ENCODE measurements around the gene TBXAS1. TPM values are rescaled to one million over a fixed set of nuclear protein-coding genes. Genes with fewer than 3 reads are reported as not detected.

Gene TBXAS1
- total RNA-seq, 1 donor from 2014 or later = 3.5 TPM

DNA sequence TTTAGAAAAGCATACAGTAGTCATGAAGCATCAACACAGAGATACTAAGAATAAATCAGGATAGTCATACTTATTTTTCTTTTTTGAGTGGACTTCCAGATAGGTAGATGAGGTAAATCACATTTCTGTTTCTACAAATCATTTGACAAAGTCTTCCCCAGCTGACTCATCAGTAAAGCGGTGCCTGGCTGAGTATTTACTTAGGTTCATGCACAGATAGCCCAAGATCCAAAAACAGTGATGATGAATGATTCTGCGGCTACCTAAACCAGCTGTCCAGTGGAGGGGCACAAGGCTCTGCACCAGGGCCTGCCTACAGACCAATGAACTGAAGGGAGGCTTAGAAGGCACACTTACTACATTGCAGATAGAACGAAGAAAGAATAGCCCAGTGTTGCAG is 120.6 kb downstream of the TBXAS1 start:
- Mint-ChIP-seq H3K27me3 (peaks cover 12% of the 10 kb centered on the region), H3K27ac (no peak overlapping the region), H3K4me3 (no peak overlapping the region), H3K36me3 (ENCODE audit: low read depth) (peaks cover 7% of the 10 kb centered on the region), H3K9me3 (peaks cover 27% of the 10 kb centered on the region), H3K4me1 (no peaks in the 10 kb centered on the region)
- no peak for DNase-seq
- intact Hi-C loops (cut with micrococcal nuclease) = no loop called here

DNA sequence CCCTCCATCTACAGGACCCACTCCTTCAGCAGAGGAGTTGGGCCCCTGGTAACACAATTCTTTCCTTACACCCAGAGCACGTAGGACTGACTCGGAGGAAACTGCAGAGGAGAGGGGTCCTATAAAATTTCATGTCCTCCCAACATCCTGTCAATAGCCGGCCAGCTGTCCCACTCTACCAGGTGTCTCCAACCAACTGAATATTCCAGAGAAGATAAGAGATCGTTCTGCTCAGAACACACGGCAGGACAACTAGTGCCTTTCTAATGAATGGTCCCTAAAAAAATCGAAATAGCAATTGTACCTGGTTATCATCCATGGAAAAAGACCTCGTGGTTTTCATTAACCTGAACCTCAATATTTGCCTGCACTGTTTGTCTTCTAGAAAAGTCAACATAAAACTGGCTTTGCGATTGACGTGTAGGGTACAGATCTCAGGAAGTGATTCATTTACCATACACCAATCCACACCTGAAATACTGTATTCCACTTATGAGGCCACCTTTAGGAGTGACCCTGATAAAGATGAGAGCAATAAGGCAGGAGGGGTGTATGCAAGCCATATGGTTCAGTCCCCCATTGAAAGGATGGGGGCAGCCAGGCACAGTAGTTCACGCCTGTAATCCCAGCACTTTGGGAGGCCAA is 121.9 kb downstream of the TBXAS1 start:
- Mint-ChIP-seq H3K9me3 (peaks cover 13% of the 10 kb centered on the region), H3K4me1 (no peaks in the 10 kb centered on the region), H3K27ac (no peak overlapping the region), H3K27me3 (peaks cover 6% of the 10 kb centered on the region), H3K4me3 (no peak overlapping the region), H3K36me3 (ENCODE audit: low read depth) (peaks cover 5% of the 10 kb centered on the region)
- no peak for DNase-seq
- intact Hi-C loops (cut with micrococcal nuclease) = no loop called here

DNA sequence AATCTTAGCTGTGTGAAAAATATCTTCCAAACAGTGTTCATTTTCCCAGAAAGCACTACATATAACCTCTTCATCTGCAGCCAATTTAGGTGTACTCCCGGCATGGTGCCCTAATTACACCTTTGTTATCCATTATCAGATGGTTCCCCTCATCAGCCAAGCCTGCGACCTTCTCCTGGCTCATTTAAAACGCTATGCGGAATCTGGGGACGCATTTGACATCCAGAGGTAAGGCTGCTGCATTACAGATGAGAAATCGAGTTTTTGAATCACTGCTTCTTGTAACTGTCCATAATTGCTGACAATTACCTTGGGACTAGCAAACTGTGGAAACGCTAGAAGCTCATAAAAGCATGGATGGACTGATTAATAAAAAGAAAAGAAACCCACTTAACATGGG is 124.2 kb downstream of the TBXAS1 start:
- Mint-ChIP-seq H3K4me3 (no peak overlapping the region), H3K36me3 (ENCODE audit: low read depth) (no peaks in the 10 kb centered on the region), H3K27me3 (peaks cover 4% of the 10 kb centered on the region), H3K27ac (no peak overlapping the region), H3K9me3 (no peaks in the 10 kb centered on the region), H3K4me1 (no peaks in the 10 kb centered on the region)
- intact Hi-C loops (cut with micrococcal nuclease) = no loop called here
- DNase-seq = no peak

DNA sequence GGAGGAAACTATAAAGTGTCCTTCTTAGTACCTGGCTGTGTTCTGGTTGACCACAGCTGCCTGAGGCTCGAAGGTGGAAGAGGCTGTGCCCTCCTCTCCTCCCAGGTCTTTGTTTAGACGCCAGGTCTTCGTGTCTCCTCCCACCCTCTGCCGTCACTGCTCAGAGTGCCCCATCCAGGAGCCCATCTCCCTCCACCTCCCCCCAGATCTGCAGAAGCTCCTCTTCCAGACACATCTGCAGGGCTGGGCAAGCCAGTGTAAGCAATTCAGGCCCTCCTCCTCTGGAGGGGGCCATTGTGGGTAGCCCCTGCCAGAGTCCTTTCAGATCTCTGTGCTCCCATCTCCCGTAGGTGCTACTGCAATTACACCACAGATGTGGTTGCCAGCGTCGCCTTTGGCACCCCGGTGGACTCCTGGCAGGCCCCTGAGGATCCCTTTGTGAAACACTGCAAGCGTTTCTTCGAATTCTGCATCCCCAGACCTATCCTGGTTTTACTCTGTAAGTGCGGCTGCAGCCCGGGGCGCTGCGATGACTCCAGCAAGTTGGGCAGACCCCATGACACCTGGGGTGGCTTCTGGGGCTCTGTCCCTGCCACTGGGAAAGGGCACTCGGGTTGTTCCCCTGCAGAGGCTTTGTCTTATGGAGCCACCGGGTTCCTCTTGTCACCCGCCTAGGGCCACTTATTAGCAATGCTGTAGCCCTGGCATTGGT is 126.2 kb downstream of the TBXAS1 start:
- intact Hi-C loops (cut with micrococcal nuclease) = no loop called here
- Mint-ChIP-seq H3K27ac (no peak overlapping the region), H3K9me3 (no peaks in the 10 kb centered on the region), H3K4me3 (no peak overlapping the region), H3K27me3 (peaks cover 2% of the 10 kb centered on the region), H3K4me1 (no peaks in the 10 kb centered on the region), H3K36me3 (ENCODE audit: low read depth) (no peaks in the 10 kb centered on the region)
- DNase-seq = no peak

DNA sequence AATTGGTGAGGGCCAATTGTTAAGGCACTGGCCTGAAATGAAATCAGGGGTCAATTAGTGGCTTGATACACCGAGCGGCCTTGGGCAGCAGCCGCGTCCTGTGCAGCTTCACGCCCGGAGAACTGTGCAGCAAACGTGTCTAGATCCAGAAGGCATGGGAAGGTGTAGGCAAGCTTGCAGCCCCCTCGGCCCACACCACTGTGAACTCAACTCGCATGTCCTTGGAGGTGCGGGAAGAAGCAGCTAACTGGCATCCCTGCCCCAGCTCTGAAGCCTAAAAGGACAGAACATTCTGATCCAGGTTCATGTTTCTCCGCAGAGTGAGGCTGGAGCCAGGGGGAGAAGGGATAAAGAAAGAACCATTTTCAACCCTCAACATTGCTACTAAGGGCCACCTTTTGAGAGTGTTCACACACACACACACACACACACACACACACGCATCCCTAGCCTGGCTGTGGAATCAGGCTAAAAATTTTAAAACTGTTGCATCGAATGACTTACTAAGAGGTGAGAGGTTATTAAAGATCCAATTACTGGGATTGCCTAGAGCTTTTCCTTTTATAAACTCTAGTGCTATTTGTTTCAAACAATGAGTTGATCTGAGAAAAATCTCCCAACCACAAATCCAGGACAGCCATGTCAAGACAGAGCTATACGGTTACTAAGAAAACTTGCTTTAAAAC is 129.7 kb downstream of the TBXAS1 start:
- H3K27me3 Mint-ChIP-seq = peaks cover 9% of the 10 kb centered on the region
- intact Hi-C loops (cut with micrococcal nuclease) = no loop called here
- no peak overlapping the region for H3K4me3 Mint-ChIP-seq
- no peak overlapping the region for H3K27ac Mint-ChIP-seq
- no peaks in the 10 kb centered on the region for H3K36me3 Mint-ChIP-seq (ENCODE audit: low read depth)
- no peak for DNase-seq
- H3K9me3 Mint-ChIP-seq = no peaks in the 10 kb centered on the region
- H3K4me1 Mint-ChIP-seq = no peaks in the 10 kb centered on the region

DNA sequence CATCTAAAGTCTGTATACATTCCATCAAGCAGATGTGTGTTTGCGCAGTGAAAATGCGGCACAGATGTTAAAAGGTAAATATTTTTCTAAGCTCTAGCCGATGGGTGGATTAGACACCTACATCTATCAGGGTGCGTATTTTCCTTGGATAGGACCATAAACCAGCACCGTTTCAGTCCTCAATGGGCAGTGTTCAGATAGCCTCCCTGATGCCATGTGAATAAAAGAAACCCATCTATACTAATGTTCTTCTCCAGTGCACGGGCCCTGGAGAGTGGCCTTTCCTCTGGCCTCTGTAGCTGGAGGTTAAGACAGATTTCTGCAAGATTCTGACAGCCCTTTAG is 130.2 kb downstream of the TBXAS1 start:
- no peak overlapping the region for H3K27ac Mint-ChIP-seq
- H3K9me3 Mint-ChIP-seq = no peaks in the 10 kb centered on the region
- peaks cover 9% of the 10 kb centered on the region for H3K27me3 Mint-ChIP-seq
- H3K4me1 Mint-ChIP-seq = no peaks in the 10 kb centered on the region
- no peak for DNase-seq
- intact Hi-C loops (cut with micrococcal nuclease) = no loop called here
- no peak overlapping the region for H3K4me3 Mint-ChIP-seq
- no peaks in the 10 kb centered on the region for H3K36me3 Mint-ChIP-seq (ENCODE audit: low read depth)

DNA sequence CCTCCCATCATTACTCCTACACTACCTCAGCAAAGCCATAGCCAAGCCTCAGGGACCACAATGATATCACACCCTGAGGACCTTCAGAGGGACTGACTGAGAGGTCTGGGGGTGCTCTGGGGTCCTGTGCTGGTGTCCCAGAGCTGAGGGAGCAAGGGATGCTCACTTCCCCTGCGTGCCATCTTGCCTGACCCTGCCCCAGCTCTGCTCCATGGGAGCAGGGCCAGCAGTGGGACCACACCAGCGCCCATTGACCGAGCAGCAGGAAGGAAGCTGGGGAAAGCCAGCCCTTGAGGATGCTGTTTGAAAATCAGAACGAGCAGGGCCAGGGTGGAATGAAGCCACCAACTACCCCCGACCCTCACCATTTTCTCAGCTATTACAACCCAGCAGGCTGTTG is 130.7 kb downstream of the TBXAS1 start:
- Mint-ChIP-seq H3K27me3 (peaks cover 9% of the 10 kb centered on the region), H3K27ac (no peak overlapping the region), H3K4me1 (no peaks in the 10 kb centered on the region), H3K4me3 (no peak overlapping the region), H3K36me3 (ENCODE audit: low read depth) (no peaks in the 10 kb centered on the region), H3K9me3 (no peaks in the 10 kb centered on the region)
- no peak for DNase-seq
- intact Hi-C loops (cut with micrococcal nuclease) = no loop called here

DNA sequence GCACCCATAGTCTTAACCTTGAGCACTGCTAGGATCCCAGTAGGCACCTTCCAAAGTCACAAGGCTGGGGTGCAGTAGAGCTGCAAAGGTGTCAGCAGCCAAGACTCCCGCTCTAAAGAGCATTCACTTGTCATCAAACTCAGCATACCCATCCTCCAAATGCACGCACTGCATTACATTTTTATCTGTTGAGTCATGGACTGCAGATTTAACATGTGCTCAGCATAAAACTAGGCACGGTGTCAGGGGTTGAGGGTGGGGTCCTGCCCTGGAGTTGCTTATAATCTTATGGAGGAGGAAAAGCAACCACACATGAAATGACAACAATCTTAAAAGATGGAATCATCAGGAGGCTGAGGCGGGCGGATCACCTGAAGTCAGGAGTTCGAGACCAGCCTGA is 131.1 kb downstream of the TBXAS1 start:
- Mint-ChIP-seq H3K36me3 (ENCODE audit: low read depth) (no peaks in the 10 kb centered on the region), H3K4me3 (no peak overlapping the region), H3K9me3 (no peaks in the 10 kb centered on the region), H3K27me3 (peaks cover 9% of the 10 kb centered on the region), H3K27ac (no peak overlapping the region), H3K4me1 (no peaks in the 10 kb centered on the region)
- intact Hi-C loops (cut with micrococcal nuclease) = no loop called here
- no peak for DNase-seq

DNA sequence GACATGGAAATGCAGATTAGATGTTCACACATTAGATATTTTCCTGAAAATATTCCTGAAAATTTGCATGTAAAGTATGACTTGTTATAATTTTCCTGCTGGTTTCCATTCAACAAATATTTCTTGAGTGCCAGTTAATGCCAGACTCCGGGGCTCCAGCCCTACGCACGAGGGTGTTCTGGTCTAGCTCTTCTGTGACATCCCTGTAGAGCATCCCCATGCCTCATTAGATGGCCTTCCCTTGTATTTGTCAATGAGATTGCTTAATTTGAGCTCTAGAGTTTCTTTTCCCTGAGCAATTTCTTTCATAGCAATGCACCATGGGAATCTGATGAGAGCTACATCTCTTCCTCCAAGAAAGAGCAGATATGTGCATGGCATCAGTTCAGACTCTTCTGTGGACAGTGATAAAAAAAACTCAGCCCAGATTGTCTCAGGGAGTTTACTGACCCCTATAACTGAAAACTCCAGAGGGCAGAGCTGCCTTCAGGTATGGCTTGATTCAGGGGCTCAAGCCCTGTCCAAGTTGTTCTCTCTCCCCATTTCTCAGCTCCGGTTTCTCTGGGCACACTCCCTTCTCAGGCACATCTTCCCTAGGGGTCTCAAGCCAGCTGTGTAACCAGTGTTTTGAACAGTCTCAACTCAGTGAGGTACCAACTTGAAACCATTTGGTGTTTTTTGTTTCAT is 137.0 kb downstream of the TBXAS1 start:
- intact Hi-C loops (cut with micrococcal nuclease) = no loop called here
- H3K27me3 Mint-ChIP-seq = peaks cover 15% of the 10 kb centered on the region
- no peaks in the 10 kb centered on the region for H3K36me3 Mint-ChIP-seq (ENCODE audit: low read depth)
- H3K4me3 Mint-ChIP-seq = no peak overlapping the region
- no peak for DNase-seq
- H3K4me1 Mint-ChIP-seq = no peaks in the 10 kb centered on the region
- no peaks in the 10 kb centered on the region for H3K9me3 Mint-ChIP-seq
- peak overlapping the region; percentile 20 for H3K27ac Mint-ChIP-seq

DNA sequence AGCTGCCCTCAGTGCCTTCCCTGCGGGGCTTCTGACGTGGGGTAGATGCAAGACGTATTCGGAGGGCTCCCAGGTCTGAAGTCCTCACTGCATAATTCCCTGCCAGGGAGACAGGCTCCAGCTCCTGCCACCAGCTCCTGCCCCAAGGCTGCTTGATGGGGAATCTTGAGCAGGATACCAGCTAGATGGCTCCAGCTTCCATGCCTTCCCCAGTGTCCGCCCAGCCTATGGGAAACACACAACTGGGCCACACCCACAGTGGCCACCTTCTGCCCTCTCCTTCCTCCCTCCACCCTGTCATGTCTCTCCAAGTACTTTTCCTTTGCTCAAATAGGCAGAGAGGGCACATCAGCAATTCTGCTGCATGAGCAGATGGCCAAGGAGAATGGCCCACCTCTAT is 137.9 kb downstream of the TBXAS1 start:
- Mint-ChIP-seq H3K27ac (no peak overlapping the region), H3K4me1 (no peaks in the 10 kb centered on the region), H3K9me3 (no peaks in the 10 kb centered on the region), H3K36me3 (ENCODE audit: low read depth) (no peaks in the 10 kb centered on the region), H3K27me3 (peaks cover 15% of the 10 kb centered on the region), H3K4me3 (no peak overlapping the region)
- no peak for DNase-seq
- intact Hi-C loops (cut with micrococcal nuclease) = no loop called here

DNA sequence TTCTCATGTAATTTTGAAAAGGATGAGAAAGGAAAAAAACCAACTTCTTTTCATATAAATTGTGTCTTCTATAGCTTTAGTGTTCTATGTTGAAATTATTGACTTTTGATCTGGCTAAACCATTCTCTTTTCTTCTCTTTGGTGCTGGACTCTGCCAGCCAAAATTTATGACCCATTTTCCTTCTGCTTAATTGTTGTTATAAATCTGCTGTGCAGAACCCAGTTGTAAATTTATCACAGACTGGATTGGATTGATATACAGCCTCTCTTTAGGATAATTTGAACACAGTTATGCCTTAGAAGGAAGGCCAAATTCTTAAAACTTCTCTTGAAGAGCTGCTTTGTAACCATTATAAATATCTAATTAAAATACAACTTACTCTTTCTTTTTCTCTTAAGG is 139.9 kb downstream of the TBXAS1 start:
- DNase-seq = no peak
- H3K9me3 Mint-ChIP-seq = no peaks in the 10 kb centered on the region
- no peak overlapping the region for H3K27ac Mint-ChIP-seq
- no peaks in the 10 kb centered on the region for H3K4me1 Mint-ChIP-seq
- H3K4me3 Mint-ChIP-seq = no peak overlapping the region
- intact Hi-C loops (cut with micrococcal nuclease) = no loop called here
- H3K36me3 Mint-ChIP-seq (ENCODE audit: low read depth) = no peaks in the 10 kb centered on the region
- peaks cover 19% of the 10 kb centered on the region for H3K27me3 Mint-ChIP-seq

DNA sequence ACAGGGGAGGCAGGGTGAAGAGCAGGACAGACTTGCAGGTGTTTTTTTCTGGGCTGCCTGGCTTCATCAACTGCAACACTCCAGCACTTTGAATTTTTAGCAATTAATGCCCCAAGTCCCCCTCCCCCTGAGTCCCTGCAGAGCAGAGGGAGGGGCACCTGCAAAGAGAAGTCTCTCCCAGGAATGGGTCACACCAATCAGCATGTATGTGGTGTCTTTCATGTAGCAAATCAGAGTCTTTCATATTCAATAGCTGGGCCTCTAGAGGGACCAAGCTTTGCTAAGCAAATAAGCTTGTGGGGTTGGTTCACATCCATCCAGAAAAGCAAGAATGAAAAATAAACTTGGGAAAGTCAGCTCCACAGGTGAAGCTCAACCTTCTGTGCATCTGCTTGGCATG is 143.0 kb downstream of the TBXAS1 start:
- DNase-seq = no peak
- peaks cover 5% of the 10 kb centered on the region for H3K4me1 Mint-ChIP-seq
- no peak overlapping the region for H3K27ac Mint-ChIP-seq
- H3K4me3 Mint-ChIP-seq = no peak overlapping the region
- H3K9me3 Mint-ChIP-seq = no peaks in the 10 kb centered on the region
- intact Hi-C loops (cut with micrococcal nuclease) = no loop called here
- peaks cover 20% of the 10 kb centered on the region for H3K27me3 Mint-ChIP-seq
- no peaks in the 10 kb centered on the region for H3K36me3 Mint-ChIP-seq (ENCODE audit: low read depth)

DNA sequence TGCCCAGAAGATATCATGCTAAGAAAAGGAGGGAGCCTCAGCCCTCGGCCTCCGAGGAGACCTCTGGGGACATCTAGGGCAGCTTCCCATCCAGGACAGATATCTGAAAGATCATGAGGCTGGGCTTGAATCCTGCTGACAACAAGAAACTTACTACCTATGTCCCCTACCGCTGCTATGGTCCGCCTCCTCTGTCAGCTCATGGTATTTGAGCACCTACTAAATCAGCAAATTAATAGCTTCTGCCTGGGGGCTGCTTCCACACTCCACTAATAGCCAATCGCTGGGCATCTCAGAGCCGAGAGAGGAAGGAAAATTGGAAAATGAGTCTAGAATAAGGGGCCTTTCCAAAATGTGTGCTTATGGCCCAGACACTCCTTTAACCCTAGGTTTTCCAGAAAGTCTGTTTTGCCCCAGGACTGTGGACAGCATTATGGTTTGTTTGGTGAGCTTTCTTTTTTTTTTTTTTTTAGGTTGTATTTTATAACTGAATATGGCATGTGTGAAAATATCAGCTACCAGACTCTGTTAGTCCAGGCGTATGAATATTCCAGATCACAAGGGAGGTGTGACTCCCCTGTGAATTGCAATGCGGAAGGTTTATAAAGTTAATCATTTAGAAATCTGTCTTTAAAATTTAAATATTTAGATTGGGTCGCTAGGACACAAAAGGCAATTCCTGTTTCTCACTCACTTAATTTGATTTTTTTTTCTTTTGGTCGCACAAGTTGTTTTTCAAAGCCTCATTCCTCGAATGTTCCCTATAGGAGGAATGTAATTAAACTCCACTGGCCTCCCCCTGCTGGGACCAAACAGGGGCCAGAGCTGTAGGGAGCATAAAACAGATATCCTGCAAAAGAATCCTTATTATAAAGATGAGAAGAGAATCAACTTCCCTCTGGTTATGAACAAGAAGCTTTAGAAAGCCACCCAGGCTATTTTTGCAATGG is 144.3 kb downstream of the TBXAS1 start:
- no peak for DNase-seq
- peaks cover 18% of the 10 kb centered on the region for H3K27me3 Mint-ChIP-seq
- H3K27ac Mint-ChIP-seq = no peak overlapping the region

More for the DNA sequence above, 144.3 kb downstream of the TBXAS1 start:
- Mint-ChIP-seq H3K36me3 (ENCODE audit: low read depth) (no peaks in the 10 kb centered on the region), H3K9me3 (no peaks in the 10 kb centered on the region), H3K4me3 (no peak overlapping the region), H3K4me1 (peaks cover 6% of the 10 kb centered on the region)
- intact Hi-C loops (cut with micrococcal nuclease) = no loop called here

Measured in activated CD4-positive, alpha-beta T cell treated with anti-CD3 and anti-CD28 coated beads, Interleukin-2, amount 10 ng/mL, durations not matched to agents 24 days and 14 days (primary cell).